Right ventricle myocardium superior (tissue), 1 donor: Measurements from ENCODE around the gene UGT1A10. TPM values are rescaled to one million over a fixed set of nuclear protein-coding genes. Genes with fewer than 3 reads are reported as not detected.
A peak's percentile ranks its signal among the peaks of the same experiment; 100 is the strongest.

Source experiments
- ATAC-seq: fragments of 200-7000 bp; cut with Tn5 transposase; one replicate; pipeline ENCODE4 v1.9.1; 2020; ENCODE audit warnings: mild to moderate bottlenecking; ENCODE audit not compliant: poor library complexity
- DNase-seq: peaks from one replicate; pipeline ENCODE4 v3.0.0-alpha.2; 2020
- intact Hi-C: fragments of 100-400 bp; cut with DNase I; formaldehyde crosslinking; loops from one replicate; pipeline ENCODE4 v1.11.2; 2022
- total RNA-seq: library from RNA; stranded (reverse); fragmentation: NEBNext Ultra II Directional; extraction: Animal tissue kit (Norgen Biotek cat#: 25700); gene quantifications from one replicate; pipeline ENCODE4 v1.2.1, GENCODE V29; 2021
- donor health status: DM: no; HTN: yes; CAD: no; lungs with severe emphysema.

The UGT1A10 gene
- total RNA-seq, 1 donor from 2014 or later: not detected

- DNase-seq (no peak), ATAC-seq (no peak)
- intact Hi-C loops: no loop called here
Observed at GRCh38 chr2:233813236-233814055, 177.2 kb downstream of the UGT1A10 start.

- intact Hi-C loops: no loop called here
- ATAC-seq: no peak
- DNase-seq: no peak
Observed at GRCh38 chr2:233814056-233814835, 178.0 kb downstream of the UGT1A10 start.

- ATAC-seq (no peak), DNase-seq (no peak)
- intact Hi-C loops: no loop called here
Observed at GRCh38 chr2:233815861-233816260, 179.6 kb downstream of the UGT1A10 start.

- intact Hi-C loops: no loop called here
- no peak for ATAC-seq
- no peak for DNase-seq
Observed at GRCh38 chr2:233816334-233816733, 180.1 kb downstream of the UGT1A10 start.

GRCh38 chr2:233816771-233817170, 180.5 kb downstream of the UGT1A10 start:
- no peak for DNase-seq
- intact Hi-C loops: no loop called here
- ATAC-seq: no peak

- ATAC-seq (peak; percentile 22), DNase-seq (no peak)
- intact Hi-C loops: no loop called here
Observed at GRCh38 chr2:233817361-233817911, 181.2 kb downstream of the UGT1A10 start.

GRCh38 chr2:233817995-233818638, 181.9 kb downstream of the UGT1A10 start:
- intact Hi-C loops: no loop called here
- no peak for DNase-seq
- ATAC-seq: no peak

GRCh38 chr2:233818639-233819621, 182.7 kb downstream of the UGT1A10 start:
- ATAC-seq (no peak), DNase-seq (no peak)
- intact Hi-C loops: no loop called here

GRCh38 chr2:233819884-233820773, 183.9 kb downstream of the UGT1A10 start:
- ATAC-seq: no peak
- intact Hi-C loops: no loop called here
- no peak for DNase-seq

GRCh38 chr2:233820774-233821105, 184.5 kb downstream of the UGT1A10 start:
- intact Hi-C loops: no loop called here
- DNase-seq: no peak
- no peak for ATAC-seq

GRCh38 chr2:233821196-233821595, 184.9 kb downstream of the UGT1A10 start:
- intact Hi-C loops: no loop called here
- ATAC-seq (no peak), DNase-seq (no peak)

- no peak for ATAC-seq
- DNase-seq: no peak
- intact Hi-C loops: no loop called here
Observed at GRCh38 chr2:233821709-233822100, 185.5 kb downstream of the UGT1A10 start.

GRCh38 chr2:233822101-233822771, 186.0 kb downstream of the UGT1A10 start:
- intact Hi-C loops: no loop called here
- ATAC-seq (no peak), DNase-seq (no peak)
